Heart left ventricle (tissue), 13 donors: ENCODE measurements around the gene GGT1.
"Not testable (repeated sequence)": the region's sequence is repeated elsewhere in the genome, so short reads cannot be mapped to it uniquely, and the experiment has no call there.

Experiments used
- CTCF ChIP-seq, 12 donors: fragments of 200-600 bp; sonication (generic) in 4 of 12; IDR thresholded peaks; one replicate each; pipeline versions ENCODE4 v1.5.0 to v1.8.0; 2018 to 2022; ENCODE audit warnings: antibody characterized with exemption in 12 of 12, mild to moderate bottlenecking in 5 of 12
- POLR2A ChIP-seq, 2 donors: fragments of 450-650 bp; IDR thresholded peaks; one replicate each; pipeline ENCODE4 v1.6.1; 2017; ENCODE audit warnings: antibody characterized with exemption in 2 of 2, mild to moderate bottlenecking in 2 of 2, moderate library complexity in 2 of 2
- donor health status: ischemic (EF 13 %, LVEDD 7.1; RV severe dilation, severe dysfunction).
- donor health status: DM: no; HTN: yes; CAD: no.
- donor health status: DM: no; HTN: no; CAD: no.
- donor health status: ischemic (EF 25% LVEDD 6.9; RV normal size, moderate dysfunction).
- donor health status: ischemic (EF 25% LVEDD 5.7; RV mildly dilated, moderate dysfunction).
- donor health status: ischemic (EF 35%, LVEDD 5.7; RV mildly dilated, moderate dysfunction).
- donor health status: nonischemic (EF 11% LVEDD 7.7; RV severe dilation, severe dysfunction).
- donor health status: DM: yes; HTN: yes; CAD: no.
- donor health status: PGD.
- donor health status: ischemic (EF 29% LVEDD 5.4; RV normal size, mild dysfunction).
- donor health status: nonischemic (EF 23%, LVEDD 6.1; RV moderate dilation, normal function).

DNA sequence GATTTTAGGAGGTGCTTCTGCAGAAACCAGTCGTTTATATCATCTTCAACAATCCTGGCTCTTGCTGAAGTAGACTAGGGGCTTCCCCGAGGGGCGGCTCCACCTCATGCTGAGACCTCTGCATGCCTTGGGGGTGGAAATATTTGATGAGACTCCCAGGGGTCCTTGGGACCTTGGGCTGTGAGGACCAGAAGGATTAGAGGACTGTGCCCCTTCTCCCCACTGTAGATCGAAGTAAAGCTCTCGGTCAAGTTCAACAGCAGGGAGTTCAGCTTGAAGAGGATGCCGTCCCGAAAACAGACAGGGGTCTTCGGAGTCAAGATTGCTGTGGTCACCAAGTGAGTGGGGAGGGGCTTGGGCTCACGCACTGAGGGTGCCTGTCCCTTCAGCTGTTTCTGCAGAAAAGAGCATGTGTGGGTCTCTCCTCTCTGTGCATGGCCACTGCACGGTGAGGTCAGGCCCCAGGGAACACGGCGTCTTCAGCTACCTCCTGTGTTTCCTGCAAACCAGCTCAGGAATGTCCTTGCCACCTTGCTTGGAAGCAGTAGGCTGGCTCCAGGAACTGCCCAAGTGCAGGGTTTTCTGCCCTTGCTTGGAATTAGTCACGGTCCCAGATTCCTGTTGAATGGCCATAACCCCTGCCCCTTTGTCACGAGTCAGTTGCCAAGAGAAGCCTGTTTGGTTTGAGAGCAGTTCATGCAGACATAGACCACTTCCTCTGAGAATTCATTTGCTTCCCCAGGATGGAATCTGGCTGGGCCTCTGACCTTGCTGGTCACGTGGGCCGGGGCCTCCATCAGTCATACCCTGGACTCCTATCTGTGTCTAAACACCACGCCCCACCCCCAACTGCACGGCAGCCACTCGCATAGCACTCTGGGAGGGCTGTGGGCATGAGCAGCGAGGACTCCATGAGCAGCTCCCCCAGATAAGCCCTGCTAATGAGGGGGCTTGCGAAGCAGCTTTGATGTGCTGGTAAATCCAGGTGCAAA, 42.7 kb downstream of the GGT1 start:
- TF ChIP-seq CTCF, POLR2A (IDR thresholded peaks at IDR 0.05): not testable (repeated sequence)
